Activated CD4-positive, CD25-positive, alpha-beta regulatory T cell treated with anti-CD3 and anti-CD28 coated beads, Interleukin-2, amount 50 U/mL, for 24 hours (primary cell): Measurements from ENCODE around the gene ADH6.
"Not testable (repeated sequence)": the region's sequence is repeated elsewhere in the genome, so short reads cannot be mapped to it uniquely, and the experiment has no call there.

Experiments used
- ATAC-seq, 2 donors: fragments of 150-1000 bp; cut with Tn5 transposase; one replicate each; pipeline ENCODE4 v1.10.0; 2021; ENCODE audit warnings: mild to moderate bottlenecking in 1 of 2, moderate library complexity in 1 of 2

Gene ADH6

GRCh38 chr4:99189900-99190299 is 29.1 kb downstream of the ADH6 start:
- not testable (repeated sequence) for ATAC-seq

- no peak for ATAC-seq
Measured at GRCh38 chr4:99186029-99186428, 33.0 kb downstream of the ADH6 start.

- ATAC-seq: no peak
Measured at GRCh38 chr4:99185581-99185980, 33.5 kb downstream of the ADH6 start.

GRCh38 chr4:99180382-99181070 is 38.5 kb downstream of the ADH6 start:
- ATAC-seq: no peak

GRCh38 chr4:99179626-99180025 is 39.4 kb downstream of the ADH6 start:
- no peak for ATAC-seq

- ATAC-seq: no peak
Measured at GRCh38 chr4:99179178-99179577, 39.9 kb downstream of the ADH6 start.

- no peak for ATAC-seq
Measured at GRCh38 chr4:99166544-99166943, 52.5 kb downstream of the ADH6 start.

GRCh38 chr4:99165978-99166377 is 53.1 kb downstream of the ADH6 start:
- no peak for ATAC-seq

- no peak for ATAC-seq
Measured at GRCh38 chr4:99161373-99162099, 57.5 kb downstream of the ADH6 start.

- ATAC-seq: no peak
Measured at GRCh38 chr4:99159699-99160098, 59.3 kb downstream of the ADH6 start.

GRCh38 chr4:99157478-99157935 is 61.5 kb downstream of the ADH6 start:
- ATAC-seq: no peak

GRCh38 chr4:99156992-99157391 is 62.1 kb downstream of the ADH6 start:
- no peak for ATAC-seq

GRCh38 chr4:99154658-99155342 is 64.2 kb downstream of the ADH6 start:
- no peak for ATAC-seq
